ENCODE data around the gene CPNE2. TPM values are rescaled to one million over a fixed set of nuclear protein-coding genes. Genes with fewer than 3 reads are reported as not detected.

The CPNE2 gene
- total RNA-seq, 3 donors from 2014 or later (not counting 1 experiment from before 2014, with no cell fraction given), result 2.0 to 2.6 (median 2.4) TPM

DNA sequence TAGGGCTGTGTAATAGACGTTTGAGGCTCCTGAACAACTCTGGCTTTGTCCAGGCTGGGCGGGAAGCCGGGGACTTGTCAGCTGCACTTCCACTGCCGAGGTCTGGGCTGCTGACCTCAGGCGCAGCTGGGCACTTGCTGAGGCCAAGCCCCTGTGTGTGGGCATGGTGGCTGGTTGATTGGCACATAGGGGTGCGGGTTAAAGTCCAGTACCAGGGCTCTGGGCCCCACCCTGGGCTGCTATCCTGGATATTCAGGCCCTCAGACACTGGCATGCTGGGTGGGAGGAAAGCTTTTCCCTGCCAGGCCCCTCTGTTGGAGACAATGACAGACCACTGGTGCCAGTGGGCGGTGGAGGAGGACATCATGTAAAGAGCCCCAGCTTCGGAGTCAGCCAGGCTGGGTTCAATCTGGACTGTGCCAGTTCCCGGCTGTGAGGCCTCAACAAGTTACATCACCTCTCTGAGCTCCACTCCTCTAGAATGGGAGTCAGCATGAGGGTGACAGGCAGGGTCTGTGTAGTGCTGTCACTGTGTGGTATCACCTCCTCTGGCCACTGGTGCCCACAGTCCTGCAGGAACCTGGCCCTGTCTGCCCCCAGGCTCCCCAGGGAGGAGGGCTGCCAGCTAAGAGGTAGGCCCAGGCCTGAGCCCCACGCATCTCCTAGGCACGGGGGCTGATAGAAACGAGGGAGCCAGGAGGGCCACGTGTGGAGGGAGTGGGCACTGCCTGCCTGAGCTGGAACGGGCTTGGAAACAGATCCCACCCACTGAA is 51.0 kb downstream of the CPNE2 start:
- no peaks in the 10 kb centered on the region for H3K9me3 Mint-ChIP-seq
- H3K27me3 Mint-ChIP-seq (ENCODE audit: low read depth in 2 of 2), result no peaks in the 10 kb centered on the region
- H3K27ac ChIP-seq (ENCODE audit: low read length), result no peak overlapping the region
- no peaks in the 10 kb centered on the region for H3K9me3 ChIP-seq (ENCODE audit: control insufficient read depth, insufficient read depth, low read length)
- no peaks in the 10 kb centered on the region for H3K36me3 ChIP-seq (ENCODE audit: control insufficient read depth, insufficient read depth, low read length)
- no peaks in the 10 kb centered on the region for H3K36me3 Mint-ChIP-seq
- H3K27me3 ChIP-seq (ENCODE audit: control insufficient read depth, insufficient read depth, low read length), result no peaks in the 10 kb centered on the region
- H3K4me1 ChIP-seq (ENCODE audit: control insufficient read depth, insufficient read depth, low read length), result peaks cover 49% of the 10 kb centered on the region
- no peak overlapping the region for H3K4me3 Mint-ChIP-seq
- DNase-seq (no peak), ATAC-seq (no peak)
- no peak overlapping the region for H3K4me3 ChIP-seq (ENCODE audit: low read length)
- WGBS (ENCODE audit: insufficient coverage), result 95% methylated on average over 14 of the region's 14 CpGs
- peaks cover 31 to 33% of the 10 kb centered on the region in 2 donors for H3K4me1 Mint-ChIP-seq
- H3K27ac Mint-ChIP-seq, result no peak overlapping the region
- no peak for TF ChIP-seq CTCF (IDR thresholded peaks at IDR 0.05)
- intact Hi-C loops (cut with micrococcal nuclease), result no loop called here

- no peak for DNase-seq
- Histone ChIP-seq H3K4me1 (ENCODE audit: control insufficient read depth, insufficient read depth, low read length) (peaks cover 46% of the 10 kb centered on the region), H3K36me3 (ENCODE audit: control insufficient read depth, insufficient read depth, low read length) (no peaks in the 10 kb centered on the region), H3K4me3 (ENCODE audit: low read length) (no peak overlapping the region), H3K27ac (ENCODE audit: low read length) (no peak overlapping the region), H3K9me3 (ENCODE audit: control insufficient read depth, insufficient read depth, low read length) (no peaks in the 10 kb centered on the region), H3K27me3 (ENCODE audit: control insufficient read depth, insufficient read depth, low read length) (no peaks in the 10 kb centered on the region)
- Mint-ChIP-seq H3K4me3 (no peak overlapping the region), H3K9me3 (no peaks in the 10 kb centered on the region), H3K36me3 (no peaks in the 10 kb centered on the region), H3K4me1 (peaks cover 29 to 31% of the 10 kb centered on the region in 2 donors), H3K27ac (no peak overlapping the region), H3K27me3 (ENCODE audit: low read depth in 2 of 2) (no peaks in the 10 kb centered on the region)
- intact Hi-C loops (cut with micrococcal nuclease), result no loop called here
- 89% methylated on average over 2 of the region's 2 CpGs for WGBS (ENCODE audit: insufficient coverage)
- TF ChIP-seq CTCF (IDR thresholded peaks at IDR 0.05), result no peak
- ATAC-seq, result no peak
Observed at GRCh38 chr16:57144027-57144426, 51.6 kb downstream of the CPNE2 start.

DNA sequence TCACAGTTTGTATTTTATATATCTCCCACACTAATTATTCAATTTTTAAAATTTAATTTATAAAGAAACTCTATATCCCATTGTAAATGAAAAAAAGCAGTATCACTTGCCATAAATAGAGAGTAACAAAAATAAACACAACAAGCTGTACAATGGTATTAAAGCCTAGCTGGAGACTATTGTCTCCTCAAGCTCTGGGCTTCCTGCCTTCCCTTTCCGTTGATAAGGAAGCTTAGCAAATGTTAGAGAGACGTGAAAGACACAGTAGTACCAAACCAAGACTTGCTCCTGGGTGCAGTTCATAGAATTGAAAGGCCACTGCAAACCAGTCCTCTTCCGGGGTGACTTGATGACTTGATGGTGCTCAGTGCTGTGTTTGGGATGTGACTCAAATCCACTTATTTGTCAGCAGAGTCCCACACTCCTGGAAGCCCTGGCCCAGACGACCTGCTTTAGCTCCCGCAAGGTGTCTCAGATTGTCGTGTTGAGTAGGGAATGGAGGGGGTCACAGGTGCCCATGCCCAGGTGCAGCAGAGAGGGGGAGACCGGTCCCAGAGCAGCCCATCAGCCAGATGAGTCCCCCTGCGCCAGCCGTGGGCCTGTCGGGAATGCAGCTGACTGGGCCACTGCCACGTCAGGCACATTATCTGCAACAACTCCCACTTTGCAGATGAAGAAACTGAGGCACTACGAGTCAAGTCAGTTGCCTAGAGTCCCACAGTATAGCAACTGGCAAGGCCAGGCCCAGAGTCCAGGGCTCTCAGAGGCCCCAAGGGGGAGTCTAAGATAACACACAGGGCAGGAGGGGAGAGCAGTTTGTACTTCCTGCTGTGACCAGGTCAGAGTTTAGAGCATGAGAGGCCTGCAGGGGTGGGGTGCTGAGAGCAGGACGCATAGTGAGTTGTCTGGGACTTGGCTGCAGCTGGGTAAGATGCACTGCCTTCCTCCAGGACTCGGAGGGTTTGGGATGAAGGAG is 53.0 kb downstream of the CPNE2 start:
- TF ChIP-seq CTCF (IDR thresholded peaks at IDR 0.05), result no peak
- ATAC-seq (no peak), DNase-seq (no peak)
- H3K4me1 Mint-ChIP-seq, result peaks cover 20 to 27% of the 10 kb centered on the region in 2 donors
- no peaks in the 10 kb centered on the region for H3K9me3 ChIP-seq (ENCODE audit: control insufficient read depth, insufficient read depth, low read length)
- no peak overlapping the region for H3K27ac Mint-ChIP-seq
- WGBS (ENCODE audit: insufficient coverage), result 89% methylated on average over 14 of the region's 14 CpGs
- H3K27me3 ChIP-seq (ENCODE audit: control insufficient read depth, insufficient read depth, low read length), result no peaks in the 10 kb centered on the region
- no peak overlapping the region for H3K4me3 Mint-ChIP-seq
- no peaks in the 10 kb centered on the region for H3K27me3 Mint-ChIP-seq (ENCODE audit: low read depth in 2 of 2)
- peaks cover 39% of the 10 kb centered on the region for H3K4me1 ChIP-seq (ENCODE audit: control insufficient read depth, insufficient read depth, low read length)
- no peak overlapping the region for H3K27ac ChIP-seq (ENCODE audit: low read length)
- H3K4me3 ChIP-seq (ENCODE audit: low read length), result no peak overlapping the region
- intact Hi-C loops (cut with micrococcal nuclease), result no loop called here
- H3K9me3 Mint-ChIP-seq, result no peaks in the 10 kb centered on the region
- no peaks in the 10 kb centered on the region for H3K36me3 Mint-ChIP-seq
- no peaks in the 10 kb centered on the region for H3K36me3 ChIP-seq (ENCODE audit: control insufficient read depth, insufficient read depth, low read length)
